Stimulated activated CD4-positive, alpha-beta T cell treated with anti-CD3 and anti-CD28 coated beads, Interleukin-1b, Interleukin-23, amount 100 ng/mL, for 4 hours (primary cell): Measurements from ENCODE around the gene IGLON5.

Experiments
- DNase-seq, 2 donors: peaks; one replicate each; pipeline ENCODE4 v3.0.0-alpha.2; 2020; ENCODE audit warnings: low read depth in 2 of 2

The IGLON5 gene

DNA sequence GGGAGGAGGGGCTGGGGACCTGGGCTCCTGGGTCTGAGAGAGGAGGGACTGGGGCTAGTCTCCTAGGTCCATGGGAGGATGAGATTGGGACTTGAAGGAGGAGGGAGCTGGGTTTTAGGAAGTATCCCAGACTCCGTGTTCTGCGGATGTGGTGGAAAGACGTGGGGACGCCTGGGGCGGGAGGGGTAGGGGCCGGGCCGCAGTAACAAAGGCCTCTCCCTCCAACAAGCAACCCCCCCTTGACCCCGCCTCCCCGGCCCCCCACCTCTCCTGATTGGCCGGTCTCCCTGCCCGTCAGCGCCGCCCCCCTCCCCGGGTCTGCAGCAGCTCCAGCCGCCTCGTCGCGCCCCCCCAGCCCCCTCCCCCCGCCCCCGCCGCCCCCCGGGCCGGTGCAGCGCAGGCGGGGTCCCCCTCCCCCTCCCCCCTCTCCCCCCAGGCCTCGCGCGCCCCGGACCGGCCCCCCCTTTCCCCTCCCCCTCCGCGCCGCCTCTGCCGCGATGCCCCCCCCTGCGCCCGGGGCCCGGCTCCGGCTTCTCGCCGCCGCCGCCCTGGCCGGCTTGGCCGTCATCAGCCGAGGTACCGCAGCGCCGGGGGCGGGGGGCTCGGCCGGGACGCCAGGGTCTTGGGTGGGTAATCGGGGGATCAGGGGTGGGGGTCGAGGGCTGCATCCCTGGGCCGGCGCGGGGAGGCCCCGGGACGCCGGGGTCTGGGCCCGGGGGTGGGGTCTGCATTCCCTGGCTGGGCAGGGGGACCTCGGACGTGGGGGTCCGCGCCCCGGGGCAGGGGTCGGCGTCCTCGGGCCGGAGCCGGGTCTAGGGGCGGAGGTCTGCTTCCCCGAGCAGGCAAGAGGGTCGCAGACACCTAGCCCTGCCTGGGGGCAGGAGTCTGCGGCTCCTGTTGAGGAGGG, at the start of gene IGLON5:
TSS of gene IGLON5 (plus strand) at position 294 of the 907 bp plus-strand sequence. CDS start at position 498, 204 bp downstream.
- DNase-seq = no peak

DNA sequence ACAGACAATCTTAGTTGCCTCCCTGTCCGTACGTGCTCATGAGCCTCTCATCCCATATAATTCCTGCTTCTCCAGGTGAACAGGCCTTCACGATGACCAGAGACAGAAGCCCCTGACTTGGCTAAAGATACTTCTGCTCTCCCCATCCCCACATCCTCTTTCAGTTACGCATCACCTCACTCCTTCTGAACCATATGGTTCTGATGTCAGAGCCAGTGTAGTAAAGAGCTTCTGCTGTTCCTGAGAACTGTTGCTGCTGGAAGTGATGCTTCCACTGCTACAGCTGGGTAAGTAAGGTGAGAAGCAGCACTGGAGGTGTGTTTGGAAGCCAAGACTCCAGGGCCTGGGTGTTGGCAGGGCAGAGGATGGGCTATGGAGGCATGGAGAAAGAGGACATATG, 47.6 kb upstream of the IGLON5 start:
- no peak for DNase-seq

DNA sequence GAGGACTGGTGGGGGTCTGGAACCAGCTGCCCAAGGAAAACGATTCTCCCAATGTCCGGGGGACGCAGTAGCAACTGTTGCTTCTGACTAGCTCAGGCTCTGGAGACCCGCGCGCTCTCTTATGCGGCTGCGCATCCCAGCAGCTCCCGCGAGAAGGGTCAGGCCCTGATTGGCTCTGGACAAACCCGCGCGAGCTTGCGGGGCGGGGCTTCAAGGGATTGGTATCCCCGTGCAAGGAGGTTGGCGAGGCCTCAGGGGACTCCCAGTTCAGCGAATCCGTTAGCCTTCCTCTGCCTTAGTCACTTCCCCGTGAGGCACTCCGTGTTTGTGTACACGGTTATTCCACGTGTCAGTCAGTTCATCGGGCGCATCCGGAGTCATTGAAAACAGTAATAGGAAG, 40.4 kb upstream of the IGLON5 start:
- no peak for DNase-seq

DNA sequence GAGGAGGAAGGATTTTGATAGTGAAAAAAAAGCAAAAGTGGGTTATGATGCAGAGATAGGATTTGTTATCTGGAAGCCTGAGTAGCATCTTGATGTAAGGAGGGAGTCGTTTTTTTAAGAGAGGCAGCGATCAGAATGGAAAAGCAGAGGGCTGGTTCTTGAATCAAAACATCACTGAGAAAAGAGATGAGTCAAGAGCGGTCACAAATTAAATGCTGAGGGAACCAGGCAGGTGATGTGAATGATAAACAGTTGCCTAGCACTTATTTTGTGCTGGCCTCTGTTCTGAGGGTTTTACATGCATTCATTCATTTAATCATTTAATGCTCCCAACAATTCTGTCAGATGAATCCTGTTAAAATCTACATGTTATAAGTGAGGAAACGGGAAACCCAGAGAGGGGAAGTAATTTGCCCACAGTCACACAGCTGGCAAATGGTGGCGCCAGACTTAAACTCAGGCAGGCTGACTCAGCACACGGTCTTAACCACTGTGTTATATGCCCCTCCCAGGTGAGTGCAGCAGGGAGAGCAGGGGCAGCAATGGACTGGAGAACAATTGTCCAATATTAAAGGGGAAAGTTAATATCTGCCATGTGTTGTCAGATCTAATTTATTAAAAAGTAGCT, 39.1 kb upstream of the IGLON5 start:
- peak in 1 of 2 donors; percentile 0 for DNase-seq

DNA sequence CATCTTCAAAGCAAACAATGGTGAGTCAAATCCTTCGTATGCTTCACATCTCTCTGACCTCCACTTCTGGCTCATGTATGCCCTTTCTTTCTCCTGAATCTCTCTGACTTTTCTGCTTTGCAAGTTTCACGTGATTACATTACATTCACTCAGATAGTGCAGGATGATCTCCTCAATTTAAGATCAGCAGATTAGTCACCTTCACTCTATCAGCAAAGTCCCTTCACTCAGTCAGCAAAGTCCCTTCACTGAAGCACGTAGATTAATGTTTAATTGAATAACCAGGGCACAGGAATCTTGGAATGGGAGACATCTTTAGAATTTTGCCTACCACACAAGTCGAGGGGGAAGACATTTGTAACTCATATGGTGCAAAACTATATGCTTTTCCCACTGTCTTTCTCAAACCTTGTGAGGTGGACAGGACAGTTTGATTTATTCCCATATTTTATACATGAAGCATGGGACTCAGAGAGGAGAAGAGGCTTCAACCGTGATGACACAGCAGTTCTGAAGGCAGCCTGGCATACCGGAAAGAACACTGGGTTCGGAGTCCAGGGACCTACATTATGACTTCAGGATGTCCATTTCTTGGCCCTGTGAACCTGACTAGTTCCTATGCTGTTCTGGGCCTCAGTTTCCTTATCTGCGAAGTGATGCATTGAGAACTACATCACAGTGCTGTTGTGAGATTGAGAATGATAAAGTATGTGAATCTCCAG, 37.2 kb upstream of the IGLON5 start:
- no peak for DNase-seq

DNA sequence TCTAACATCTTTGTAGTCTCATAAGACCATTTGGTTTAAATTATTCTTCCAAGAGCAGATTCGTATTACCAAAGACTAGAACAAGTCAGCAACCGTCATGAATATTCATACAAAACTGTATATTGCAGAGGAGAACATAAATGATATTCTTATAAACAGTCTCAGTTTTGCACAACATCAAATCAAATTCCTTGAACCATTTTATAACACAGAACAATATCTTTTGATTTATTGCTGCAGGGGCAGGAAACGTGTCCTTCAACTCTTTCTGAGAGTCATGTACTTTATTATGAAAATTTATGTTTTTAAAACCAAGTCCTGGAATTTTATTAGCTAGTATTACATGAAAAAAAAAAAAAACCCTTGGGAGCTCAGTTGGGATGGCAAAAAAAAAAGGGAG, 34.3 kb upstream of the IGLON5 start:
- no peak for DNase-seq

DNA sequence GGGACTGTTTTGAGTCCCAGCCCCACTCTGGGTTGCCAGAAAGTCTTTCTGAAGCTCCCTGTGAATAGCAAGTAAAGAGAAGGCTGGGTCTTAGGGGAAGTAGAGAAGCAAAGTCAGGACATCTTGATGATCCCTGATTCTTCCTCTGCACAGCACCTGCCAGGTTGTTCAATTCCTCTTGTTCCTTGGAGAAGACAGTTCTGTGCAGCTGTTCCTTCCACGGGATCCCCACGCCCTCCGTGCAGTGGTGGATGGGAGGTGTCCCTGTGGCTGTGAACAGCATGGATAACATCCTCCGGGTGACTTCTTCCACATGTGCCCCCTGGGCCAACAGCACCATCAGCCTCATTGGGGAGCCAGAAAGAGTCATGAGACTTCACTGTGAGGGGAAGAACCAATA, 29.1 kb upstream of the IGLON5 start:
- DNase-seq = no peak

DNA sequence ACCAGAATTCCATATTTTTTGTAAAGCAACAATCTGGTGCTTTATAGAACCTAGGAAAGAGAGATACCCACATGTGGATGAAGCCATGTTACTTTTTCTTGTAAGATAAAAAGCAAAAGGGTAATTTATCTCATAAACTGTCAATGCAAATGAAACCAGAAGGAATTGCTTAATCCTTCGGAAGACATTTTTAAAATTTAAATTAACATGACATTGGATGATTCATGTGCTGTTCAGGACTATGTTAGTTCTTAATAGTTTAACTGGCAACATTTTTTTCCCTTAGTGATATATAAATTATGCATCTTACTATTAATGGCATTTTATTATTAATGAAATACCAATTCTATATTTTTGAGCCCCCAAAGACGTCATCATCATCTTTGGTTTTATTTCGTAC, 25.8 kb upstream of the IGLON5 start:
- DNase-seq = no peak

DNA sequence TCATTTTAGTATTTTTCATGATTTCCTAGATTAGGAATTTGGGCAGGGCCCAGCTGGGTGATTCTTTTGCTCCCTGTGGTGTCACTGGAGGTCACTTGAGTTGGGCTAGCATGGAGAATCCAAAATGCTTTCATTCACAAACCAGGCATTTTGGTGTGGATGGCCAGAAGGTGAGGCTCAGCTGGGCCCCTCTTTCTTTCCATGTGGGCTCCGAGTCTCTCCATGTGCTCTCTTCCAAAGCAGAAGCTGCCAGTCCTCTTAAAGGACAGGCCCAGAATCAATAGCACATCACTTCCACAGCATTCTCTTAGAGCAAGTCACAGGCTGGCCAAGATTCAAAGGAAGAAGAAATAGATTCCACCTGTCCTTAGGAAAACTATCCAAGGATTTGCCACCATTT, 21.8 kb upstream of the IGLON5 start:
- no peak for DNase-seq

DNA sequence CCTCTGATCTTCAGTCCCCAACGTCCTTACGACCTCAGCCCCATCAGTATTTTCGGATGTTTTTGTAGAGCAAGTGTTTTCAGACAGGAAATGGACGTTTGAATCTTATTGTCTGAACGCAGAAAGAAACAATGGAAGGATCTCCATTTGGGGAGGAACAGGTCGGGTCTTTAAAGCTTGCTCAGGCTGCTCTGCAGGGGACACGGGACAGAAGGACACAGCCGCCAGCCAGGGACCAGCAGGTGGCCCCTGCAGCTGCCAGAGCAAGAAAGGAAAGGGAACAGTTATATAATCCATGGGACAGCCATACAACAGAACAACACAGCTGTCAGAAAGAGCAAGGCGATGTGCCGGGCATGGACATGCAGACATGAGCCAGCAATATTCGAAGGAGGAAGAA, 18.5 kb upstream of the IGLON5 start:
- no peak for DNase-seq

DNA sequence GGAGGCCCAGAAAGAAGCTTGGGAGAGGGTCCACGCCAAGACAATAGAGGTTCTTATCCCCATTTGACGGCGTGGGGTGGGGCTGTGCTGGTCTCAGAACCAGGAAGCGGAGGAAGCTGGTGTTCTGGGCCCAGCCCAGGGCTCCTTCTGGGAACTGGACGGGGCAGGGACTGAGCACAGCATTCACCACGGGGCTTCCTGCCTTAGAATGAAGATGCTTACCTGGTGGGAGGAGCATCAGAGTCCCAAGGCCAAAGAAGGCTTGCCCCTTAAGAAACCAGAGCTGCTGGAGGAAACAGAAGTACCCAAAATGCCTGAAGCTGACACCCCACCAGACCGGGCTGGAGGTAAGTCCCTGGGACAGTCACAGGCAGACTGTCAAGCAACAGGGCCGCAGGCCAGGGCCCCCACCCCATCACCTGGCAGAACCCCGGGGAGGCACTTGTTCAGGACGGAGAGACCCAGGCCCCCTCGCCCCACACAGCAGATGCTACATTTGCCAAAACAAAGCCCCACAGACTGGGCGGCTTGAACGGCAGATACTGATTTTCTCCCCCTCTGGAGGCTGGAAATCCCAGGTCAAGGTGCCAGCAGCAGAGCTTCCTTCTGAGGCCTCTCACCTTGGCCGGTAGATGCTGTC, 17.8 kb upstream of the IGLON5 start:
- DNase-seq = no peak

DNA sequence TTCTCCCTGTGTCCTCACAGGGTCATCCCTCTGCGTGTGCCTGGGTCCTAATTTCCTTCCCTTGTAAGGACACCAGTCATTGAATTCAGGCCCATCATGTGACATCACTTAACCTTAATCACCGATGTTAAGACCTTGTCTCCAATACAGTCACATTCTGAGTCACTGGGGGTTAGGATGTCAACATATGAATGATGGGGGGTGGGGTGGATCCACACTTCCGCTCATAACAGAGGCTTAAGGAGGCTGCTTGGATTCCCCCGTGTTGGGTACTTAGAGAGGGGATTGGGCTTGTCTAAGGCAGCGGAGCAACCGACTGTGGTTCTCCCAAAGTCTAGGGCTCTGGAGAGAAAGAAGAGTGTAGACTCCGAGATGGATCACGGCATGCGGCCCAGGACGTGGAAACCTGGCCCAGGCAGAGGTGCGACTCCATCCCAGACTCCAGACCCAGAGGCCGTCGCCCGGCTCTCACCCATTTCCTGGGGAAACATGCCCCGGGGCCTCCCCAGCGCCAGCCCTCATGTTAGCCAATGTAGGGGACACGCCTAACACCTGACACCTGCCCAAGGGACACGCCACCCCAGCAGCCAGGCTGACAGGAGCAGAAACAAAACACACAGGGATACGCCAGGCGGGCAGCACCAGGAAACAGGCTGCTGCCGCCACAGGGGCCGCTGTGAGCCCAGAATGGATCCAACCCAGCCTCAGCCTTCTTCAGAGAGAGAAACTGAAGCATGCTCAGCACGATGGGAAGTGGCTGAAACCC, 17.1 kb upstream of the IGLON5 start:
- DNase-seq = no peak

DNA sequence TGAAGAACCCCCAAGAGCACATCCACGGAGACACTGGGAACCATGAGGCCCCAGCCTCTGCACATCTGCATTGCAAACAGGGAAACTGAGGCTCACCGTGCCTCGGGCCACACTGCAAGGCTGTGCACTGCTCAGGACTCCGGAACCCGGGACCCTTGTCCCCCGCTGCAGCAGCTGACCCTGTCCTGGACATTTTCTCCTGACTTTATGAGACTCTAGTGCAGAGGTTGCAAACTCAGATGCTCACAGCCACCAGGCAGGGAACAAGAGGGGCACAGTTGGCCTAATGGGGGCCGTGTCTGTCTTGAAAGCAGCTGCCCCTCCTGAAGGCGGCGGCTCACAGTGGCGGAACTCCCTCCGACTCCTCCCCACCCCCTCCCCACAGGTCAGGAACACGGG, 16.5 kb upstream of the IGLON5 start:
- no peak for DNase-seq

DNA sequence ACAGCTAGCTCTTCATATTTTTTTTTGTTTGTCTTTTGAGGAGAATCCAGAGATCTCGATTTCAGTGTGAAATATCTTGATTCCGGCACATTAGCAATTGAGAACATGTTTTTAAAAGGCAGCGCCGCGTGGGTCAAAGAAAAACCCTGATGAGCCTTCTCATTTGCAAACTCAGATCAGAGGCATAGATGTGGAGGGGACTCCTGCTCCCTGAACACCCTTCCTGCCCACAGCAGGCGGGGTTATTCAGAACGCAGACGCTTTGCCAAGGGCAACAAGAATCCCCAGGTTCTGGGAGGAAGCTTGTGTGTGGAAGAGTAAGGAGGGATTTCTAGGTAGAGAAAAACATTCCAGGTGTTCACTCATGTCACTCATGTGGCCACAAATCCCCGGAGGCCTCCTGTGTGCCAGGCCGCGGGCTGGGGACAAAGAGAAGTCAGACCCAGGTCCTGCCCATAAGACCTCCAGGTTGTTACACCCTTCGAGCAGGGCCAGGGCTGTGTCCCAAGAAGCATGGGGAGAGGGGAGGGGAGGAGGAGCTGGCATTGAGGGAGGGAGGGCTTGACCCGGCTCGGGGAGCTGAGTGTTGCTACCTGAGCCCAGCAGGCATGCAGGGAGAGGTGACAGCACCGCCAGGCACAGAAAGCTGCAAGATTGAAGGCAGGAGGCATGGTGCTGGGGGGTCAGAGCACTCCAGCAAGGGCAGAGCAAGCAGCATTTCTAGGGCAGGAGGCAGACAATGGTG, 15.9 kb upstream of the IGLON5 start:
- DNase-seq = no peak

DNA sequence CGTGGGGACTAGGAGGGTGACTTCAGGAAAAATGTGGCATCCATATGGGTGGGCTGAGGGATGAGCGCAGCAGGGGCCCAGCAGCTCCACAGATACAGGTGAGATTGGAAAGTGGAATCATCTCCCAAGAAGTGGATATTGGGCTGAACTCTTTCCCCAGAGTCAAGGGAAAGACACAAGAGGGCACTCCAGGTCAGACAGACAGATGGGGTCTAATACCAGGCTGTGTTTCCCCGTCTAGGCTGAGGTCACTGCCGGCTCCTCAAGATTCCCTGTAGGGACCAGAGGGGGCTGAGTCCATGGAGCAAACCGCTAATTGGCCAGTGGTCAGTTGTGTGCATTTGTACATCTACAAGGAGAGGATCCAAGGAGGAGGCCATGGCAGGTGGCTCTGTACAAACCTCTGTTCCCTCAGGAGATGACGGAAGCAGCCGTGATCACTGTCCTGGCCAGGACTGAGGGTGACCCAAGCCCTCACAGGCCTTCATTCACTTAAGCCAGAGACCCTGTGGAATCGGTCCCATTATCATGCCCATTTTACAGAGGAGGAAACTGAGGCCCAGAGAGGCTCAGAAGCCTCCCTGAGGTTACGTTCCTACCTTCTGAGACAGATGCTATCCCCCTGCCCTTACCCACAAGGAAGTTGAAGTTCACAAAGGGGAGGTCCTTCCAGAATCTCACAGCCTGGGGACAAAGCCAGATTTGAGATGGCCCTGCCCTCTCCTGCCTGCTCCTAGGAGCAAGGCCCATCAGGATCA, 14.9 kb upstream of the IGLON5 start:
- no peak for DNase-seq

DNA sequence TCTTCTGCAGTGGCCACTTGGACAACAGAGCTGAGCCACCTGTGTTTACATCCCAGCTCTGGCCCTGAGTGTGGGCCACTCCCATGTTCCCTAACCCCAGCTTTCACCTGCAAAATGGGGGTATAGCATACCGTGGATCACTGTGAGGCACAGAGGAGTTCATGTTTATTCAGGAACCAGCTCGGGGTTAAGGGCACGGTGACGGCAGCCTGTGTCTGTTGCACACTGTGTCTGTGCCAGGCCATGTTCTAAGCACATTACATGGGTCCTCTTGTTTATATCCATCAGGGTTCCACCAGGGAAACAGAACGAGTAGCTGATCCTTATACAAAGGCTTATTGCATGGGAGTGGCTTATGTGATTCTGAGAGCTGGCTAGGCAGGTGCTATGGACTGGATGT, 14.0 kb upstream of the IGLON5 start:
- DNase-seq = no peak

DNA sequence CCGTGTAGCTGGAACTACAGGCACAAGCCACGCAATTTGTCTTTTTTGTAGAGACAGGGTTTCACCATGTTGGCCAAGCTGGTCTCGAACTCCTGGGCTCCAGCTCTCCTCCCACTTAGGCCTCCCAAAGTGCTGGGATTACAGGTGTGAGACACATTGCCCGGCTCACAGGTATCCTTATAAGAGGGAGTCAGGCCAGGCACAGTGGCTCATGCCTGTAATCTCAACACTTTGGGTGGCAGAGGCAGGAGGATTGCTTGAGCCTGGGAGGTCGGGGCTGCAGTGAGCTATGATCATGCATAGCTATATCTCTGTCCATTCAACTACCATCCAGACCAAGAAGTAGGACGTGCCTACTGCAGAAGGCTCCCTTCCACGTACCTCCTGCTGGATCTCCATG, 10.2 kb upstream of the IGLON5 start:
- no peak for DNase-seq

DNA sequence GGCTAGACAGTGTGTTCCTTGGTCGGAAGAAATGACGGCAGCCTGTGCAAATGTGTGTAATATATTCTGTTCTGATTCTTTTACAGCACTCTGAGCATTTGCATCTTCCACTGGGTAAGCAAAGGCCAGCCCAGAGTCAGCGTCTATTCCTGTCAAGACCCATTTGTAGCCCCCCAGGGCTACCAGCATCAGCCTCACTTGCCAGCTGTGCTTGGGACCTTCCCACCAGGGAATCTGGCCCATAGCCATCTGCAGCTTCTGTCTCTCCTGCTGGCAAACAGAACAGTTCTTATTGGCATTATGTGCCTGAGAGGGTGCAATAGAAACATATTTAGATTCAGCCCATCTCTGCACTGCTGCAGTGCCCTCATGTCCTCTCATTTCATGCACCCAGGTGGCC, 6.0 kb upstream of the IGLON5 start:
- no peak for DNase-seq

DNA sequence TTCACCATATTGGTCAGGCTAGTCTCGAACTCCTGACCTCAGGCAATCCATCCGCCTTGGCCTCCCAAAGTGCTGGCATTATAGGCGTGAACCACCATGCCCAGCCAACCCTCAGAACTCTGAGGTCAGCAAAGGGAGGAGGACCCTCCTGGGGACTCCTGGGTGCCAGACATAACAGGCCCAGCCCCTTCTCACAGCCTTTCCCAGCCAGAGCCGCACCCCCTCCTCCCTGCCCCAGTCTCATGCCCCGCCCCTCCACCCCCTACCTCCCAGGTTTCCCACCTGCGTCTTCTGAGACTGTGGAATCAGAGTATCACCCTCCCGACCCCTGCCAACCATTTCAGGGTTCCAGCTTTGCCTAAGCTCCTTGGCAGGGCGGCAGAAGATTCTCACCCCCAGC, 5.2 kb downstream of the IGLON5 start:
- DNase-seq = no peak

DNA sequence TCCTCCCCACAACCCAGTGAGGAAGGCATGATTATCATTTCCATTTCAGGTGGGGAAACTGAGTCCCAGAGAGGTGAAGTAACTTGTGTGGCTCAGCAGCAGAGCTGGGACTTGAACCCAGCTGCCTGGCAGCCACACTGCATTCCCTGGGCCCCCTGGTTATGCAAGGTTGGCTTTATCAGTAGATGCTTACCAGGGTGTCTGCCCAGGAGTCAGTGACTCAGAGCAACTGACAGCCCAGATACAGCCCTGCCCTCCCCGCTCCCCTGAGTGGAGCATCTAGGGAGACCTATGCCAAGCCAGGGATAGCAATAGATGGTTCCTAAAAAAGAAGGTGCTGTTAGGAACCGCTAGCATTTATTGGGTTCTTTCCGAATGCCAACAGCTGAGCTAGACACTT, 5.9 kb downstream of the IGLON5 start:
- no peak for DNase-seq
